ENCODE results near the gene SPARC.

Gene SPARC

GRCh38 chr5:151677776-151678545 lies 8.8 kb downstream of the SPARC start:
- DNase-seq = no peak

GRCh38 chr5:151676719-151677118 lies 10.0 kb downstream of the SPARC start:
- no peak for DNase-seq

GRCh38 chr5:151676314-151676712 lies 10.4 kb downstream of the SPARC start:
- no peak for DNase-seq

GRCh38 chr5:151675611-151676313 lies 11.0 kb downstream of the SPARC start:
- no peak for DNase-seq

GRCh38 chr5:151674626-151675610 lies 11.8 kb downstream of the SPARC start:
- DNase-seq = no peak

- no peak for DNase-seq
Observed at GRCh38 chr5:151673421-151673820, 13.3 kb downstream of the SPARC start.

GRCh38 chr5:151672516-151672915 lies 14.2 kb downstream of the SPARC start:
- no peak for DNase-seq

GRCh38 chr5:151671950-151672349 lies 14.8 kb downstream of the SPARC start:
- DNase-seq = no peak

GRCh38 chr5:151670953-151671636 lies 15.6 kb downstream of the SPARC start:
- no peak for DNase-seq

GRCh38 chr5:151670083-151670686 lies 16.5 kb downstream of the SPARC start:
- no peak for DNase-seq

GRCh38 chr5:151667083-151667482 lies 19.6 kb downstream of the SPARC start:
- no peak for DNase-seq

GRCh38 chr5:151665613-151666012 lies 21.1 kb downstream of the SPARC start:
- DNase-seq = no peak

GRCh38 chr5:151664694-151665585 lies 21.8 kb downstream of the SPARC start:
- no peak for DNase-seq

GRCh38 chr5:151663617-151664293 lies 23.0 kb downstream of the SPARC start:
- DNase-seq = no peak

- no peak for DNase-seq
Observed at GRCh38 chr5:151662805-151663204, 23.9 kb downstream of the SPARC start.

GRCh38 chr5:151661968-151662732 lies 24.6 kb downstream of the SPARC start:
- DNase-seq = no peak

GRCh38 chr5:151660616-151661495 lies 25.9 kb downstream of the SPARC start:
- DNase-seq = no peak

- peak; percentile 59 for DNase-seq
Observed at GRCh38 chr5:151659001-151659754, 27.5 kb downstream of the SPARC start.
